BE2C (cell line): ENCODE results near the gene REL.
"Not testable (repeated sequence)": the region's sequence is repeated elsewhere in the genome, so short reads cannot be mapped to it uniquely, and the experiment has no call there.

ENCODE experiments used
- DNase-seq: peaks from one replicate; pipeline ENCODE4 v3.0.0-alpha.2; 2020
- H3K27me3 ChIP-seq: fragments of 250-450 bp; sonication (Bioruptor Pico); 2 replicates; pipeline ENCODE4 v1.5.1; 2020; ENCODE audit warnings: mild to moderate bottlenecking
- H3K36me3 ChIP-seq: fragments of 250-450 bp; sonication (Bioruptor Pico); 2 replicates; pipeline ENCODE4 v1.5.1; 2020; ENCODE audit warnings: mild to moderate bottlenecking
- H3K4me1 ChIP-seq: fragments of 250-450 bp; sonication (Bioruptor Pico); 2 replicates; pipeline ENCODE4 v1.5.1; 2020
- H3K4me3 ChIP-seq: 2 replicates; pipeline ENCODE4 v1.5.1; 2011; ENCODE audit warnings: low read depth, low read length
- H3K9me3 ChIP-seq: fragments of 250-450 bp; sonication (Bioruptor Pico); 2 replicates; pipeline ENCODE4 v1.5.1; 2020
- TF ChIP-seq, protein P1 (sequence below): IDR thresholded peaks from 2 replicates; pipeline ENCODE4 v1.5.1; 2012; ENCODE audit warnings: mild to moderate bottlenecking, low read depth, low read length

The REL gene

GRCh38 chr2:60891180-60891579, 9.8 kb downstream of the REL start:
- H3K4me1 ChIP-seq = no peaks in the 10 kb centered on the region
- H3K4me3 ChIP-seq = no peak overlapping the region
- H3K36me3 ChIP-seq = no peaks in the 10 kb centered on the region
- no peaks in the 10 kb centered on the region for H3K9me3 ChIP-seq
- H3K27me3 ChIP-seq = no peaks in the 10 kb centered on the region
- no peak for DNase-seq
- TF ChIP-seq, protein P1, sequence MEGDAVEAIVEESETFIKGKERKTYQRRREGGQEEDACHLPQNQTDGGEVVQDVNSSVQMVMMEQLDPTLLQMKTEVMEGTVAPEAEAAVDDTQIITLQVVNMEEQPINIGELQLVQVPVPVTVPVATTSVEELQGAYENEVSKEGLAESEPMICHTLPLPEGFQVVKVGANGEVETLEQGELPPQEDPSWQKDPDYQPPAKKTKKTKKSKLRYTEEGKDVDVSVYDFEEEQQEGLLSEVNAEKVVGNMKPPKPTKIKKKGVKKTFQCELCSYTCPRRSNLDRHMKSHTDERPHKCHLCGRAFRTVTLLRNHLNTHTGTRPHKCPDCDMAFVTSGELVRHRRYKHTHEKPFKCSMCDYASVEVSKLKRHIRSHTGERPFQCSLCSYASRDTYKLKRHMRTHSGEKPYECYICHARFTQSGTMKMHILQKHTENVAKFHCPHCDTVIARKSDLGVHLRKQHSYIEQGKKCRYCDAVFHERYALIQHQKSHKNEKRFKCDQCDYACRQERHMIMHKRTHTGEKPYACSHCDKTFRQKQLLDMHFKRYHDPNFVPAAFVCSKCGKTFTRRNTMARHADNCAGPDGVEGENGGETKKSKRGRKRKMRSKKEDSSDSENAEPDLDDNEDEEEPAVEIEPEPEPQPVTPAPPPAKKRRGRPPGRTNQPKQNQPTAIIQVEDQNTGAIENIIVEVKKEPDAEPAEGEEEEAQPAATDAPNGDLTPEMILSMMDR = no peak

- H3K4me1 ChIP-seq = no peaks in the 10 kb centered on the region
- H3K4me3 ChIP-seq = no peak overlapping the region
- H3K27me3 ChIP-seq = no peaks in the 10 kb centered on the region
- H3K36me3 ChIP-seq = no peaks in the 10 kb centered on the region
- no peaks in the 10 kb centered on the region for H3K9me3 ChIP-seq
- TF ChIP-seq, protein P1 = no peak
- DNase-seq = no peak
Observed at GRCh38 chr2:60898567-60898966, 17.2 kb downstream of the REL start.

GRCh38 chr2:60899230-60899891, 18.0 kb downstream of the REL start:
- no peaks in the 10 kb centered on the region for H3K27me3 ChIP-seq
- H3K4me3 ChIP-seq = no peak overlapping the region
- H3K9me3 ChIP-seq = no peaks in the 10 kb centered on the region
- DNase-seq = no peak
- H3K4me1 ChIP-seq = no peaks in the 10 kb centered on the region
- no peaks in the 10 kb centered on the region for H3K36me3 ChIP-seq
- TF ChIP-seq, protein P1 = no peak

GRCh38 chr2:60899892-60900249, 18.5 kb downstream of the REL start:
- Histone ChIP-seq H3K4me3 (no peak overlapping the region), H3K27me3 (no peaks in the 10 kb centered on the region), H3K9me3 (no peaks in the 10 kb centered on the region), H3K36me3 (no peaks in the 10 kb centered on the region), H3K4me1 (no peaks in the 10 kb centered on the region)
- DNase-seq = no peak
- TF ChIP-seq, protein P1 = no peak

GRCh38 chr2:60901296-60901695, 19.9 kb downstream of the REL start:
- not testable (repeated sequence) for H3K9me3 ChIP-seq, H3K4me1 ChIP-seq, DNase-seq, H3K27me3 ChIP-seq, H3K4me3 ChIP-seq, H3K36me3 ChIP-seq

- not testable (repeated sequence) for H3K36me3 ChIP-seq, H3K4me3 ChIP-seq
Observed at GRCh38 chr2:60905867-60906266, 24.5 kb downstream of the REL start.

DNA sequence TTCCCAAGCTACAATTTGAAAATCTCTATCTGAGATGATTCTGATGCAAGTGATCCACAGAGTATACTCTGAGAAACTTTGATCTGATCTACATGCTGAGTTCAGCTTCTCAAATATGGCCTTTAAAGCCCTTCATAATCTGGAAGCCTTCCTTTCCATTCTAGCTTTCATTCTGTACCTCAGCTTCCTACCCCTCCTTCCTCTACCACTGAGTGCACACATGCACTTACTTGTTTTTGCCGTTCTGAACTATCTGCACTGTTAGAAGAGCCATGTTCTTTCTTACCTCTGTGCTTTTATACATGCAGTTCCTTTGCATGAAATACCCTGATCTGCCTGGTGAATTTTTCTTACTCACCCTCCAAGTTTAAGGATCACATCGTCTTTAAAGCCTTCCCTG, 25.0 kb downstream of the REL start:
- no peaks in the 10 kb centered on the region for H3K27me3 ChIP-seq
- H3K4me3 ChIP-seq = no peak overlapping the region
- H3K36me3 ChIP-seq = no peaks in the 10 kb centered on the region
- H3K9me3 ChIP-seq = no peaks in the 10 kb centered on the region
- TF ChIP-seq, protein P1 = no peak
- no peaks in the 10 kb centered on the region for H3K4me1 ChIP-seq
- no peak for DNase-seq

More at GRCh38 chr2:60905867-60906266, 24.5 kb downstream of the REL start:
- not testable (repeated sequence) for DNase-seq, H3K9me3 ChIP-seq, H3K4me1 ChIP-seq, H3K27me3 ChIP-seq
